LNCaP clone FGC (cell line): ENCODE measurements around the gene DPF3.

Source experiments
- DNase-seq: peaks from one replicate; pipeline ENCODE4 v3.0.0-alpha.2; 2011; ENCODE audit warnings: low read depth
- H3K4me3 ChIP-seq: 2 replicates; pipeline ENCODE4 v1.5.1; 2011; ENCODE audit warnings: mild to moderate bottlenecking, low read depth, low read length, control low read depth
- TF ChIP-seq, protein P1 (sequence below): IDR thresholded peaks from 2 replicates; pipeline ENCODE4 v1.5.1; 2012; ENCODE audit warnings: mild to moderate bottlenecking; ENCODE audit not compliant: control insufficient read depth, insufficient read depth; ENCODE audit errors: extremely low read depth

DPF3 gene

DNA sequence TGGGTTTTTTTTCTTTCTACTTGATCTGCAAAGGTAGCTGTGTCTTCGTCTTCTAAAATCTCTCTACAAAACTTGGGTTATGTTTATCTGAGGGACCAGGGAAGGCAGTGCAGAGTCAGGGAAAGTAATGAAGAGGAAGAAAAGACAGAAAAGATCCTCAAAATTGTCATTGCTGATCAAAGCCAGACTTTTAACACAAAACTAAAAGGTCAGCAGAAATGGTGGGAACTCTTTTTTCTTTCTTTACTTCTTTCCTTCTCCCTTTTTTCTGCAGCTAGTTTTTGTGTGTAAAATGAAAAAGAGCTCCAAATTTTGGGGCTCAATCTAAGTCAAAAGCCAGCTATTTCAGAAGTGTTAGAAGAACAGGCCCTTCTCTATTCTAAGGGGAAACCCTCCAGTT lies 11.9 kb downstream of the DPF3 start:
- TF ChIP-seq, protein P1, sequence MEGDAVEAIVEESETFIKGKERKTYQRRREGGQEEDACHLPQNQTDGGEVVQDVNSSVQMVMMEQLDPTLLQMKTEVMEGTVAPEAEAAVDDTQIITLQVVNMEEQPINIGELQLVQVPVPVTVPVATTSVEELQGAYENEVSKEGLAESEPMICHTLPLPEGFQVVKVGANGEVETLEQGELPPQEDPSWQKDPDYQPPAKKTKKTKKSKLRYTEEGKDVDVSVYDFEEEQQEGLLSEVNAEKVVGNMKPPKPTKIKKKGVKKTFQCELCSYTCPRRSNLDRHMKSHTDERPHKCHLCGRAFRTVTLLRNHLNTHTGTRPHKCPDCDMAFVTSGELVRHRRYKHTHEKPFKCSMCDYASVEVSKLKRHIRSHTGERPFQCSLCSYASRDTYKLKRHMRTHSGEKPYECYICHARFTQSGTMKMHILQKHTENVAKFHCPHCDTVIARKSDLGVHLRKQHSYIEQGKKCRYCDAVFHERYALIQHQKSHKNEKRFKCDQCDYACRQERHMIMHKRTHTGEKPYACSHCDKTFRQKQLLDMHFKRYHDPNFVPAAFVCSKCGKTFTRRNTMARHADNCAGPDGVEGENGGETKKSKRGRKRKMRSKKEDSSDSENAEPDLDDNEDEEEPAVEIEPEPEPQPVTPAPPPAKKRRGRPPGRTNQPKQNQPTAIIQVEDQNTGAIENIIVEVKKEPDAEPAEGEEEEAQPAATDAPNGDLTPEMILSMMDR = no peak
- H3K4me3 ChIP-seq = no peak overlapping the region
- no peak for DNase-seq

DNA sequence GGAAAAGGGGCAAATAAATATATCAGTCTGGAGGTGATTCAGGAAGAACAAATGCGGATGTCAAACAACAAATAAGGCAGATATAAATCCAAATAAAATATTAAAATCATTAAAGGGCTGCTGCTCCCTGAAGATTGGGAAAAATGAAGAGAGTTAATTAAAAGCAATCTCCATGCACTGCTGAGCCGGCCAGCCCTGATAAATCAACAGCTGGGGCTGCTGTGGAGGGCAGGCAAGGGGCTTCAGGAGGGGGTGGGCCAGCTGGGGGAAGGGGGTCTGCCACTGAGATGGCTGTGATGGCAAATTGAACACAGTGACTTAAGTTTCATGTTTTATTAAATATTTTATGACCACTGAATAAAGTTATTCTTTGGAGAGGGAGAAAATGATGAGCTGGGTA lies 12.4 kb downstream of the DPF3 start:
- TF ChIP-seq, protein P1 = no peak
- no peak for DNase-seq
- H3K4me3 ChIP-seq = no peak overlapping the region

- DNase-seq = no peak
- no peak overlapping the region for H3K4me3 ChIP-seq
- TF ChIP-seq, protein P1 = no peak
Observed at GRCh38 chr14:72880820-72881219, 13.1 kb downstream of the DPF3 start.

- TF ChIP-seq, protein P1 = no peak
- no peak for DNase-seq
- H3K4me3 ChIP-seq = no peak overlapping the region
Observed at GRCh38 chr14:72880164-72880563, 13.7 kb downstream of the DPF3 start.

GRCh38 chr14:72879431-72879830 lies 14.5 kb downstream of the DPF3 start:
- no peak overlapping the region for H3K4me3 ChIP-seq
- DNase-seq = no peak
- TF ChIP-seq, protein P1 = no peak

- no peak overlapping the region for H3K4me3 ChIP-seq
- TF ChIP-seq, protein P1 = no peak
- no peak for DNase-seq
Observed at GRCh38 chr14:72878746-72879145, 15.2 kb downstream of the DPF3 start.

DNA sequence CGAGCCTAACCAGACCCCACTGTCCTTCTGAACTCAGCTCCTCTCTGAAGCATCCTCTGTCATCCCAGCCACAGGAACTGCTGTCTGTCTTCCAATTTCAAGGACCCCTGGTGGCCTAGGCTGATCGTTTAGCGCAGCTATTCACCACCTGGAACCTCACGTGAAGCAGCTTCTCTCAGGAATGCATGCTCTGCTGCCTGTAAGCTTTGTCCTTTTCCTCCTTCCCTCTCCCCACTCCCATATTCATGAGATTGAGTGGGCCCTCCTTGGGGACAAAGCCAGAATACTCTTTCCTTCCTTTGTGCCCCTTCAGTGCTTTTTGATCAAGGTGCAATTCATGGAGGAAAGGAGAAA lies 17.2 kb downstream of the DPF3 start:
- TF ChIP-seq, protein P1 = no peak
- H3K4me3 ChIP-seq = no peak overlapping the region
- DNase-seq = no peak
